Measurements from ENCODE around the gene LRRC32. TPM values are rescaled to one million over a fixed set of nuclear protein-coding genes. Genes with fewer than 3 reads are reported as not detected.

Gene LRRC32
- total and polyA plus RNA-seq, 2 experiments from 2014 or later, result 4.0 to 7.9 TPM

- 90 to 94% methylated on average over 7 of the region's 7 CpGs for WGBS, 2 experiments (ENCODE audit: low coverage in 1 of 2, low lambda C conversion rate in 2 of 2, missing lambda C conversion rate in 2 of 2)
- Histone ChIP-seq H3K4me3 (no peak overlapping the region), H3K36me3 (ENCODE audit: low read depth) (no peaks in the 10 kb centered on the region), H3K9me3 (ENCODE audit: low read depth) (no peaks in the 10 kb centered on the region), H3K4me2 (ENCODE audit: unreplicated experiment) (no peak overlapping the region), H3K79me2 (ENCODE audit: insufficient read depth) (no peaks in the 10 kb centered on the region), H3K9ac (no peak overlapping the region), H3K27me3 (replicated peaks; ENCODE audit: insufficient read depth) (no peaks in the 10 kb centered on the region), H3K4me1 (ENCODE audit: insufficient read depth) (no peaks in the 10 kb centered on the region), H3F3A (ENCODE audit: insufficient read depth) (no peaks in the 10 kb centered on the region), H3K27ac (no peak overlapping the region), H2AFZ (no peak overlapping the region), H3K9me2 (ENCODE audit: insufficient read depth) (no peaks in the 10 kb centered on the region), H4K20me1 (ENCODE audit: insufficient read depth) (no peaks in the 10 kb centered on the region)
- in situ Hi-C loops (cut with MboI), result no loop called here
- TF ChIP-seq EZH2phosphoT487 (IDR thresholded peaks at IDR 0.05; ENCODE audit: insufficient read depth, low read depth), result no peak
- no peak for TF ChIP-seq EZH2 (IDR thresholded peaks at IDR 0.05; ENCODE audit: insufficient read depth, poor library complexity, severe bottlenecking)
- DNase-seq, result no peak
Observed at GRCh38 chr11:76663912-76664440, 6.6 kb downstream of the LRRC32 start.

- TF ChIP-seq EZH2 (IDR thresholded peaks at IDR 0.05; ENCODE audit: insufficient read depth, poor library complexity, severe bottlenecking) (no peak), EZH2phosphoT487 (IDR thresholded peaks at IDR 0.05; ENCODE audit: insufficient read depth, low read depth) (no peak)
- in situ Hi-C loops (cut with MboI), result no loop called here
- Histone ChIP-seq H3K27me3 (replicated peaks; ENCODE audit: insufficient read depth) (no peaks in the 10 kb centered on the region), H3K79me2 (ENCODE audit: insufficient read depth) (no peaks in the 10 kb centered on the region), H3K27ac (no peak overlapping the region), H3K9me3 (ENCODE audit: low read depth) (no peaks in the 10 kb centered on the region), H3F3A (ENCODE audit: insufficient read depth) (no peaks in the 10 kb centered on the region), H3K9me2 (ENCODE audit: insufficient read depth) (no peaks in the 10 kb centered on the region), H3K36me3 (ENCODE audit: low read depth) (no peaks in the 10 kb centered on the region), H2AFZ (no peak overlapping the region), H4K20me1 (ENCODE audit: insufficient read depth) (no peaks in the 10 kb centered on the region), H3K4me2 (ENCODE audit: unreplicated experiment) (no peak overlapping the region), H3K9ac (no peak overlapping the region), H3K4me1 (ENCODE audit: insufficient read depth) (no peaks in the 10 kb centered on the region), H3K4me3 (no peak overlapping the region)
- WGBS, 2 experiments (ENCODE audit: low coverage in 1 of 2, low lambda C conversion rate in 2 of 2, missing lambda C conversion rate in 2 of 2), result 75% methylated on average over 2 of the region's 2 CpGs
- no peak for DNase-seq
Observed at GRCh38 chr11:76663486-76663810, 7.1 kb downstream of the LRRC32 start.

GRCh38 chr11:76662656-76663485 is 7.7 kb downstream of the LRRC32 start:
- in situ Hi-C loops (cut with MboI), result no loop called here
- H3K9me3 ChIP-seq (ENCODE audit: low read depth), result no peaks in the 10 kb centered on the region
- H4K20me1 ChIP-seq (ENCODE audit: insufficient read depth), result no peaks in the 10 kb centered on the region
- no peaks in the 10 kb centered on the region for H3K36me3 ChIP-seq (ENCODE audit: low read depth)
- DNase-seq, result no peak
- H3K79me2 ChIP-seq (ENCODE audit: insufficient read depth), result no peaks in the 10 kb centered on the region
- 90 to 91% methylated on average over 13 of the region's 13 CpGs for WGBS, 2 experiments (ENCODE audit: low coverage in 1 of 2, low lambda C conversion rate in 2 of 2, missing lambda C conversion rate in 2 of 2)
- TF ChIP-seq EZH2 (IDR thresholded peaks at IDR 0.05; ENCODE audit: insufficient read depth, poor library complexity, severe bottlenecking), result no peak
- H3K4me3 ChIP-seq, result no peak overlapping the region
- no peak overlapping the region for H2AFZ ChIP-seq
- H3K4me2 ChIP-seq (ENCODE audit: unreplicated experiment), result no peak overlapping the region
- no peaks in the 10 kb centered on the region for H3K4me1 ChIP-seq (ENCODE audit: insufficient read depth)
- H3K9me2 ChIP-seq (ENCODE audit: insufficient read depth), result no peaks in the 10 kb centered on the region
- H3F3A ChIP-seq (ENCODE audit: insufficient read depth), result no peaks in the 10 kb centered on the region
- H3K9ac ChIP-seq, result no peak overlapping the region
- H3K27ac ChIP-seq, result no peak overlapping the region
- no peaks in the 10 kb centered on the region for H3K27me3 ChIP-seq (replicated peaks; ENCODE audit: insufficient read depth)

GRCh38 chr11:76661834-76662434 is 8.6 kb downstream of the LRRC32 start:
- no peak overlapping the region for H2AFZ ChIP-seq
- no peaks in the 10 kb centered on the region for H3F3A ChIP-seq (ENCODE audit: insufficient read depth)
- H3K27ac ChIP-seq, result no peak overlapping the region
- DNase-seq, result no peak
- H3K27me3 ChIP-seq (replicated peaks; ENCODE audit: insufficient read depth), result no peaks in the 10 kb centered on the region
- H3K9me3 ChIP-seq (ENCODE audit: low read depth), result no peaks in the 10 kb centered on the region
- no peaks in the 10 kb centered on the region for H3K79me2 ChIP-seq (ENCODE audit: insufficient read depth)
- 77 to 90% methylated on average over 6 of the region's 6 CpGs for WGBS, 2 experiments (ENCODE audit: low coverage in 1 of 2, low lambda C conversion rate in 2 of 2, missing lambda C conversion rate in 2 of 2)
- H3K9ac ChIP-seq, result no peak overlapping the region
- H3K36me3 ChIP-seq (ENCODE audit: low read depth), result no peaks in the 10 kb centered on the region
- no peaks in the 10 kb centered on the region for H3K4me1 ChIP-seq (ENCODE audit: insufficient read depth)
- H3K4me3 ChIP-seq, result no peak overlapping the region
- in situ Hi-C loops (cut with MboI), result no loop called here
- H3K4me2 ChIP-seq (ENCODE audit: unreplicated experiment), result no peak overlapping the region
- no peak for TF ChIP-seq EZH2 (IDR thresholded peaks at IDR 0.05; ENCODE audit: insufficient read depth, poor library complexity, severe bottlenecking)
- no peak for TF ChIP-seq EZH2phosphoT487 (IDR thresholded peaks at IDR 0.05; ENCODE audit: insufficient read depth, low read depth)
- H4K20me1 ChIP-seq (ENCODE audit: insufficient read depth), result no peaks in the 10 kb centered on the region
- H3K9me2 ChIP-seq (ENCODE audit: insufficient read depth), result no peaks in the 10 kb centered on the region

Measured in GM23248 (cell line).